Fibroblast of peridontal ligament (primary cell): Measurements from ENCODE around the gene TRIM56.
"Not testable (repeated sequence)": the region's sequence is repeated elsewhere in the genome, so short reads cannot be mapped to it uniquely, and the experiment has no call there.

Source experiments
- DNase-seq: peaks from one replicate; pipeline ENCODE4 v3.0.0-alpha.2; 2010; ENCODE audit errors: extremely low read depth

Gene TRIM56

GRCh38 chr7:101085162-101085964 lies at the start of gene TRIM56:
Gene TRIM56 (plus strand): TSS chr7:101085481. CDS start chr7:101087313, 1,832 bp downstream.
- peak; percentile 72 for DNase-seq

GRCh38 chr7:101035941-101036340 lies 49.3 kb upstream of the TRIM56 start:
- DNase-seq = no peak

GRCh38 chr7:101041283-101041682 lies 44.0 kb upstream of the TRIM56 start:
- DNase-seq = not testable (repeated sequence)

GRCh38 chr7:101058355-101058754 lies 26.9 kb upstream of the TRIM56 start:
- DNase-seq = peak; percentile 60

- no peak for DNase-seq
These were observed 25.7 kb upstream of the TRIM56 start for GRCh38 chr7:101059620-101059942.

GRCh38 chr7:101060992-101061391 lies 24.3 kb upstream of the TRIM56 start:
- no peak for DNase-seq

- not testable (repeated sequence) for DNase-seq
These were observed 21.1 kb upstream of the TRIM56 start for GRCh38 chr7:101064176-101064550.

GRCh38 chr7:101065162-101065561 lies 20.1 kb upstream of the TRIM56 start:
- not testable (repeated sequence) for DNase-seq

GRCh38 chr7:101066141-101066832 lies 19.0 kb upstream of the TRIM56 start:
- DNase-seq = peak; percentile 7

GRCh38 chr7:101066833-101067177 lies 18.5 kb upstream of the TRIM56 start:
- DNase-seq = no peak

GRCh38 chr7:101068401-101068800 lies 16.9 kb upstream of the TRIM56 start:
- DNase-seq = no peak

- DNase-seq = not testable (repeated sequence)
These were observed 13.7 kb upstream of the TRIM56 start for GRCh38 chr7:101071362-101072104.

- DNase-seq = no peak
These were observed 9.6 kb upstream of the TRIM56 start for GRCh38 chr7:101075646-101076045.

- not testable (repeated sequence) for DNase-seq
These were observed 9.1 kb upstream of the TRIM56 start for GRCh38 chr7:101076183-101076582.

GRCh38 chr7:101077303-101078086 lies 7.8 kb upstream of the TRIM56 start:
- peak; percentile 67 for DNase-seq

- DNase-seq = no peak
These were observed 3.8 kb upstream of the TRIM56 start for GRCh38 chr7:101081432-101081831.

GRCh38 chr7:101084865-101085161 lies 468 bp upstream of the TRIM56 start:
- no peak for DNase-seq

- no peak for DNase-seq
These were observed 2.2 kb downstream of the TRIM56 start for GRCh38 chr7:101087334-101088068.

GRCh38 chr7:101088069-101088425 lies 2.8 kb downstream of the TRIM56 start:
- no peak for DNase-seq

GRCh38 chr7:101088858-101089529 lies 3.7 kb downstream of the TRIM56 start:
- DNase-seq = no peak

- DNase-seq = no peak
These were observed 4.6 kb downstream of the TRIM56 start for GRCh38 chr7:101089876-101090275.
